Measurements from ENCODE around the gene RRBP1.

DNA sequence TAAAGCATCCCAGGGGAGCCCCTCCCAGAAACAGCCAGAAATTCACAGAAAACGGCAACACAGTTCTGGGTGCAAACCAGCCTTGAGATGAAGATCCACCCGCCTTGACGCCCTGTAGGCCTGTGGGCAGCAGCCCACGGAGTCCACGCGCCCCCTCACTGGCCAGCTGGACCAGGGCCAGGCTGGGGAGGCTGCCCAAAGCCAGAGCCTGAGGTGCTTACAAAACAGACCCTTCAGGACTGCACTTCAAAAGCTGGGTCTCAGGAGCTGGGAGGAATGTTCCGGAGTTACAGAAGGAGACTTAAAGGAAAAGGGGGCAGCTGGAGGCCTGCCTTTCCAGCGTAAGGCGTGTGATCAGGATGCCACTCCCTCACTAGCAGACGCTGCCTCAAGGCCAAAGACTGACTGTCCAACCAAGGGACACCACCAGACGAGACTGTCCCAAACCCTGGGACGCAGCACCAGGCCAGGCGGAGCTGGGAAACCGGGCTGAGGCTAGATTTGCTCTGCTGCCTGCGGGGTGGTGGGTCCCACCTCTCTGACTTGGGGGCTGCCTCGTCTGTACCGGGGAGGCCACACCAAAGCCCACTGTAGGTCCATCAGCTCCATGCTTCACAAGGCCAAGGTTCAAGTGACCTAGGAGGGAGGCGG is 48.1 kb downstream of the RRBP1 start:
- TF ChIP-seq CTCF (IDR thresholded peaks at IDR 0.05) (no peak), POLR2A (IDR thresholded peaks at IDR 0.05) (no peak)

Data from lower leg skin (tissue), 3 donors.